ENCODE data around the gene ACSL3.
"Not testable (repeated sequence)": the region's sequence is repeated elsewhere in the genome, so short reads cannot be mapped to it uniquely, and the experiment has no call there.

The ACSL3 gene

GRCh38 chr2:222866358-222866960 lies 5.6 kb downstream of the ACSL3 start:
- Histone ChIP-seq H3K27ac (ENCODE audit: low read depth, low read length) (no peak overlapping the region), H3K79me2 (ENCODE audit: control insufficient read depth, insufficient read depth, low read length, poor library complexity) (peaks cover 16% of the 10 kb centered on the region), H2AK5ac (ENCODE audit: low read length) (no peak overlapping the region), H2BK120ac (ENCODE audit: insufficient read depth, low read length, poor library complexity) (no peak overlapping the region), H3K36me3 (ENCODE audit: control insufficient read depth in 1 of 2, insufficient read depth in 2 of 2, low read length in 2 of 2) (no peaks in the 10 kb centered on the region), H4K91ac (ENCODE audit: low read depth, low read length) (no peak overlapping the region), H3K23ac (ENCODE audit: low read length) (no peak overlapping the region), H3K4me2 (ENCODE audit: low read length) (no peak overlapping the region), H3K9ac (ENCODE audit: low read length) (no peak overlapping the region), H2BK12ac (ENCODE audit: low read length) (no peak overlapping the region), H4K8ac (ENCODE audit: low read depth, low read length) (no peak overlapping the region), H3K27me3 (ENCODE audit: insufficient read depth, low read length) (no peaks in the 10 kb centered on the region), H3K14ac (ENCODE audit: low read length) (no peak overlapping the region), H3K4me3 (ENCODE audit: low read depth, low read length) (no peak overlapping the region), H2BK5ac (ENCODE audit: low read depth, low read length, poor library complexity) (no peak overlapping the region), H2AFZ (ENCODE audit: insufficient read depth, low read length, poor library complexity) (no peak overlapping the region), H3K79me1 (ENCODE audit: low read length) (peaks cover 3% of the 10 kb centered on the region), H3K9me3 (ENCODE audit: insufficient read depth, low read depth, low read length) (no peaks in the 10 kb centered on the region), H4K12ac (ENCODE audit: low read depth, low read length) (no peak overlapping the region), H3K4ac (ENCODE audit: low read depth, low read length) (peak overlapping the region; percentile 88), H3K4me1 (ENCODE audit: control insufficient read depth in 1 of 2, insufficient read depth in 2 of 2, low read length in 2 of 2) (peaks cover 5 to 15% of the 10 kb centered on the region in 2 experiments), H3K18ac (ENCODE audit: low read length) (no peak overlapping the region)
- no peak for DNase-seq
- no CpG with 5 or more reads among the region's 13 CpGs for WGBS (ENCODE audit: extremely low coverage, insufficient coverage, insufficient read length)

DNA sequence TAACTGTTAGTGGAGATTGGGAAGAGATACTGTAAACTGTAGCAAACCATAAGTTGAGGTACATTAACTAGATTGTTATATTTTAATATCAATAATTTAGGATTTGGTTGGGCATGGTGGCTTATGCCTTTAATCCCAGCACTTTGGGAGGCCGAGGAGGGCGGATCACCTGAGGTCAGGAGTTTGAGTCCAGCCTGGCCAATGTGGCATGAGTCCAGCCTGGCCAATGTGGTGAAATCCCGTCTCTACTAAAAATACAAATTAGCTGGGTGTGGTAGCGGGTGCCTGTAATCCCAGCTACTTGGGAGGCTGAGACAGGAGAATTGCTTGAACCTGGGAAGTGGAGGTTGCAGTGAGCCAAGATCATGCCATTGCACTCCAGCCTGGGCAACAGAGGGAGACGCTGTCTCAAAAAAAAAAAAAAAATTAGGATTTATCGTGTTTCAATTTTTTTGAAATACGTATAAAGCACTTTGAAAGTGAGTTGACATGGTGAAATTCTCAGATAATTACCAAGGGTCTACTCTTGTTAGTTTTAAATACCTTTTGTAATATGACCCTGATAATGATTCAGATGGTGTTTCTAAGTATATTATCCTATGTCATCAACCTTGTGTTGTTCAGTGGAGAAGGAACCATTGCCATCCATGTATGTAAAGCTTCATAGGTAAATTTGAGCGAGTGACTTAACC lies 7.9 kb downstream of the ACSL3 start:
- not testable (repeated sequence) for H2AK5ac ChIP-seq (ENCODE audit: low read length); H3K23ac ChIP-seq (ENCODE audit: low read length); H3K18ac ChIP-seq (ENCODE audit: low read length); DNase-seq; H3K9me3 ChIP-seq (ENCODE audit: insufficient read depth, low read depth, low read length); H4K91ac ChIP-seq (ENCODE audit: low read depth, low read length); H3K4me3 ChIP-seq (ENCODE audit: low read depth, low read length); H3K36me3 ChIP-seq (ENCODE audit: control insufficient read depth in 1 of 2, insufficient read depth in 2 of 2, low read length in 2 of 2); H3K4me2 ChIP-seq (ENCODE audit: low read length); H3K27ac ChIP-seq (ENCODE audit: low read depth, low read length); H3K9ac ChIP-seq (ENCODE audit: low read length); H4K12ac ChIP-seq (ENCODE audit: low read depth, low read length); H3K79me1 ChIP-seq (ENCODE audit: low read length); H3K14ac ChIP-seq (ENCODE audit: low read length); H2BK12ac ChIP-seq (ENCODE audit: low read length); H2BK5ac ChIP-seq (ENCODE audit: low read depth, low read length, poor library complexity); H2BK120ac ChIP-seq (ENCODE audit: insufficient read depth, low read length, poor library complexity); H3K27me3 ChIP-seq (ENCODE audit: insufficient read depth, low read length); H2AFZ ChIP-seq (ENCODE audit: insufficient read depth, low read length, poor library complexity); H4K8ac ChIP-seq (ENCODE audit: low read depth, low read length)
- H3K79me2 ChIP-seq (ENCODE audit: control insufficient read depth, insufficient read depth, low read length, poor library complexity) = peaks cover 12% of the 10 kb centered on the region
- peak overlapping the region; percentile 58 for H3K4ac ChIP-seq (ENCODE audit: low read depth, low read length)
- peaks cover 5 to 15% of the 10 kb centered on the region in 2 experiments for H3K4me1 ChIP-seq (ENCODE audit: control insufficient read depth in 1 of 2, insufficient read depth in 2 of 2, low read length in 2 of 2)
- no CpG with 5 or more reads among the region's 8 CpGs for WGBS (ENCODE audit: extremely low coverage, insufficient coverage, insufficient read length)

GRCh38 chr2:222869252-222869560 lies 8.4 kb downstream of the ACSL3 start:
- no peak overlapping the region for H4K12ac ChIP-seq (ENCODE audit: low read depth, low read length)
- peak overlapping the region; percentile 95 for H3K4ac ChIP-seq (ENCODE audit: low read depth, low read length)
- H3K79me2 ChIP-seq (ENCODE audit: control insufficient read depth, insufficient read depth, low read length, poor library complexity) = peaks cover 12% of the 10 kb centered on the region

GRCh38 chr2:222871291-222871690 lies 10.5 kb downstream of the ACSL3 start:
- H3K23ac ChIP-seq (ENCODE audit: low read length) = no peak overlapping the region
- H3K9me3 ChIP-seq (ENCODE audit: insufficient read depth, low read depth, low read length) = no peaks in the 10 kb centered on the region
- H3K4me1 ChIP-seq (ENCODE audit: control insufficient read depth in 1 of 2, insufficient read depth in 2 of 2, low read length in 2 of 2) = peaks cover 0 to 5% of the 10 kb centered on the region in 2 experiments
- peaks cover 12% of the 10 kb centered on the region for H3K79me2 ChIP-seq (ENCODE audit: control insufficient read depth, insufficient read depth, low read length, poor library complexity)
- no peak overlapping the region for H4K12ac ChIP-seq (ENCODE audit: low read depth, low read length)
- H2BK12ac ChIP-seq (ENCODE audit: low read length) = no peak overlapping the region
- H3K4ac ChIP-seq (ENCODE audit: low read depth, low read length) = peak overlapping the region; percentile 35
- no peak overlapping the region for H3K9ac ChIP-seq (ENCODE audit: low read length)
- no peak overlapping the region for H2BK120ac ChIP-seq (ENCODE audit: insufficient read depth, low read length, poor library complexity)
- no peak overlapping the region for H2AFZ ChIP-seq (ENCODE audit: insufficient read depth, low read length, poor library complexity)
- H3K4me2 ChIP-seq (ENCODE audit: low read length) = no peak overlapping the region
- H2AK5ac ChIP-seq (ENCODE audit: low read length) = no peak overlapping the region
- WGBS (ENCODE audit: extremely low coverage, insufficient coverage, insufficient read length) = 100% methylated on average over 1 of the region's 5 CpGs
- H4K91ac ChIP-seq (ENCODE audit: low read depth, low read length) = no peak overlapping the region
- no peak overlapping the region for H3K14ac ChIP-seq (ENCODE audit: low read length)
- no peak overlapping the region for H3K18ac ChIP-seq (ENCODE audit: low read length)
- no peak overlapping the region for H3K4me3 ChIP-seq (ENCODE audit: low read depth, low read length)
- no peak overlapping the region for H2BK5ac ChIP-seq (ENCODE audit: low read depth, low read length, poor library complexity)
- no peak overlapping the region for H3K27ac ChIP-seq (ENCODE audit: low read depth, low read length)
- no peaks in the 10 kb centered on the region for H3K36me3 ChIP-seq (ENCODE audit: control insufficient read depth in 1 of 2, insufficient read depth in 2 of 2, low read length in 2 of 2)
- H4K8ac ChIP-seq (ENCODE audit: low read depth, low read length) = no peak overlapping the region
- H3K27me3 ChIP-seq (ENCODE audit: insufficient read depth, low read length) = no peaks in the 10 kb centered on the region
- DNase-seq = no peak
- peaks cover 1% of the 10 kb centered on the region for H3K79me1 ChIP-seq (ENCODE audit: low read length)

More at GRCh38 chr2:222869252-222869560, 8.4 kb downstream of the ACSL3 start:
- H3K23ac ChIP-seq (ENCODE audit: low read length) = no peak overlapping the region
- no peak overlapping the region for H3K4me3 ChIP-seq (ENCODE audit: low read depth, low read length)
- no peak overlapping the region for H4K91ac ChIP-seq (ENCODE audit: low read depth, low read length)
- no peak overlapping the region for H3K18ac ChIP-seq (ENCODE audit: low read length)
- H3K14ac ChIP-seq (ENCODE audit: low read length) = no peak overlapping the region
- no peaks in the 10 kb centered on the region for H3K27me3 ChIP-seq (ENCODE audit: insufficient read depth, low read length)
- no peaks in the 10 kb centered on the region for H3K79me1 ChIP-seq (ENCODE audit: low read length)
- peaks cover 3 to 12% of the 10 kb centered on the region in 2 experiments for H3K4me1 ChIP-seq (ENCODE audit: control insufficient read depth in 1 of 2, insufficient read depth in 2 of 2, low read length in 2 of 2)
- no peak for DNase-seq
- H2BK5ac ChIP-seq (ENCODE audit: low read depth, low read length, poor library complexity) = no peak overlapping the region
- no peak overlapping the region for H2BK12ac ChIP-seq (ENCODE audit: low read length)
- H4K8ac ChIP-seq (ENCODE audit: low read depth, low read length) = no peak overlapping the region
- H3K36me3 ChIP-seq (ENCODE audit: control insufficient read depth in 1 of 2, insufficient read depth in 2 of 2, low read length in 2 of 2) = no peaks in the 10 kb centered on the region
- no peak overlapping the region for H2BK120ac ChIP-seq (ENCODE audit: insufficient read depth, low read length, poor library complexity)
- H3K9ac ChIP-seq (ENCODE audit: low read length) = no peak overlapping the region
- no peak overlapping the region for H3K4me2 ChIP-seq (ENCODE audit: low read length)
- H3K27ac ChIP-seq (ENCODE audit: low read depth, low read length) = no peak overlapping the region
- H2AK5ac ChIP-seq (ENCODE audit: low read length) = no peak overlapping the region
- no peaks in the 10 kb centered on the region for H3K9me3 ChIP-seq (ENCODE audit: insufficient read depth, low read depth, low read length)
- no peak overlapping the region for H2AFZ ChIP-seq (ENCODE audit: insufficient read depth, low read length, poor library complexity)

Data from trophoblast cell (in vitro differentiated cells and primary cell).